ENCODE data around the gene UTP20. TPM values are rescaled to one million over a fixed set of nuclear protein-coding genes. Genes with fewer than 3 reads are reported as not detected.

The UTP20 gene
- total RNA-seq, 4 donors from 2014 or later, result 9.2 to 11.1 (median 9.5) TPM

GRCh38 chr12:101305226-101305779 lies 25.4 kb downstream of the UTP20 start:
- no peak overlapping the region for H3K4me3 ChIP-seq (ENCODE audit: low read depth, poor library complexity, severe bottlenecking)
- intact Hi-C loops (cut with DNase I; ENCODE audit: low total_unique reads), result no loop called here
- 69 to 77% methylated on average over 2 of the region's 2 CpGs for WGBS, 2 donors
- no peak for DNase-seq (ENCODE audit: low spot score in 2 of 2)
- TF ChIP-seq CTCF (IDR thresholded peaks at IDR 0.05) (no peak), POLR2A (IDR thresholded peaks at IDR 0.05) (no peak)

GRCh38 chr12:101305794-101306193 lies 25.9 kb downstream of the UTP20 start:
- intact Hi-C loops (cut with DNase I; ENCODE audit: low total_unique reads), result no loop called here
- no peak for DNase-seq (ENCODE audit: low spot score in 2 of 2)
- WGBS, 2 donors, result 96 to 98% methylated on average over 2 of the region's 2 CpGs

GRCh38 chr12:101322480-101322879 lies 42.6 kb downstream of the UTP20 start:
- intact Hi-C loops (cut with DNase I; ENCODE audit: low total_unique reads), result no loop called here
- H3K4me3 ChIP-seq (ENCODE audit: low read depth, poor library complexity, severe bottlenecking), result no peak overlapping the region
- TF ChIP-seq POLR2A (IDR thresholded peaks at IDR 0.05) (no peak), CTCF (IDR thresholded peaks at IDR 0.05) (no peak)
- no peak for DNase-seq (ENCODE audit: low spot score in 2 of 2)

More at GRCh38 chr12:101305794-101306193, 25.9 kb downstream of the UTP20 start:
- TF ChIP-seq CTCF (IDR thresholded peaks at IDR 0.05) (no peak), POLR2A (IDR thresholded peaks at IDR 0.05) (no peak)
- H3K4me3 ChIP-seq (ENCODE audit: low read depth, poor library complexity, severe bottlenecking), result no peak overlapping the region

GRCh38 chr12:101323255-101323654 lies 43.4 kb downstream of the UTP20 start:
- no peak overlapping the region for H3K4me3 ChIP-seq (ENCODE audit: low read depth, poor library complexity, severe bottlenecking)
- WGBS, 2 donors, result 94 to 97% methylated on average over 1 of the region's 1 CpG
- intact Hi-C loops (cut with DNase I; ENCODE audit: low total_unique reads), result no loop called here
- no peak for TF ChIP-seq POLR2A (IDR thresholded peaks at IDR 0.05)
- TF ChIP-seq CTCF (IDR thresholded peaks at IDR 0.05), result no peak
- DNase-seq (ENCODE audit: low spot score in 2 of 2), result no peak

GRCh38 chr12:101325590-101325989 lies 45.7 kb downstream of the UTP20 start:
- 82 to 96% methylated on average over 3 of the region's 3 CpGs for WGBS, 2 donors
- intact Hi-C loops (cut with DNase I; ENCODE audit: low total_unique reads), result no loop called here
- no peak for TF ChIP-seq CTCF (IDR thresholded peaks at IDR 0.05)
- TF ChIP-seq POLR2A (IDR thresholded peaks at IDR 0.05), result no peak
- no peak for DNase-seq (ENCODE audit: low spot score in 2 of 2)
- H3K4me3 ChIP-seq (ENCODE audit: low read depth, poor library complexity, severe bottlenecking), result no peak overlapping the region

- H3K4me3 ChIP-seq (ENCODE audit: low read depth, poor library complexity, severe bottlenecking), result no peak overlapping the region
- intact Hi-C loops (cut with DNase I; ENCODE audit: low total_unique reads), result no loop called here
- 96 to 97% methylated on average over 8 of the region's 8 CpGs for WGBS, 2 donors
- no peak for TF ChIP-seq CTCF (IDR thresholded peaks at IDR 0.05)
- no peak for DNase-seq (ENCODE audit: low spot score in 2 of 2)
Observed at GRCh38 chr12:101327051-101327450, 47.1 kb downstream of the UTP20 start.
